ENCODE results near the gene C1QTNF8.

Gene C1QTNF8

DNA sequence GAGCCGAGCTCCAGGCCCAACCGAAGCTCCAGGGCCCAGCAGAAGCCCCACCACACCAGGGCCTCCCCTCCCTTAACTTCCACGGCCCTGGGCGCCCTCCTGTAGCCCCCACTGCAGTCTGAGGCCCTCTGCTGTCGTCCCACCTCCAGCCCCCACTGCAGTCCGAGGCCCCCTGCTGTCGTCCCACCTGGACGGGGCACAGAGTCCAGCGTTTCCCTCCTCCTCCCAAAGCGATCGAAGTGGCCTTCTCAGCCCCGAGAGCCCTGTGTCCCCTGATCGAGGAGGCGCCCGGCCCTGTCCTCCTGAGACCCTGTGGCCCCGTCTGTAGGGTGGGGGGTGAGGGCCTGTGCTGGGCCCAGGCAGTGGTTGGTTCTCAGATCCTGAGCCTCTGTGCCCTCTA lies 31.1 kb upstream of the C1QTNF8 start:
- DNase-seq = no peak

DNA sequence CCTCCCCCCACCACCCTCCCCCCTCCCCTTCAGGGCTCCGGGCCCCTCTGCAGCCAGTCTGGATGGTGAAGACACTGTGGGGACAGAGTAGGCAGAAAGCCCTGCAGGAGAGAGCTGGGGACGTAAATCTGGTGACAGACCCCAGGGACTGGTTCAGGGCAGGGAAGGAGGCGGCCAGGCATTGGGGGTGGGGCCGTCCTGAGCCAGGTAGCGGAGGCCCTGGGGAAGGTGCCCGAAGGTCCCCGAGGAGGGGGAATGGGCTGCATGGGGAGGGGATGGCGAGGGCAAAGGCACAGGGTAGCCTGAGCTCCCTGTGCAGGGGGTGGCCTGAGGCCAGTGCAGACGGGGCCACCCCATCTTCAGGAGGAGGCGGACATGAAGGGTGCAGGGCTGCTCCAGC lies 30.5 kb upstream of the C1QTNF8 start:
- no peak for DNase-seq

DNA sequence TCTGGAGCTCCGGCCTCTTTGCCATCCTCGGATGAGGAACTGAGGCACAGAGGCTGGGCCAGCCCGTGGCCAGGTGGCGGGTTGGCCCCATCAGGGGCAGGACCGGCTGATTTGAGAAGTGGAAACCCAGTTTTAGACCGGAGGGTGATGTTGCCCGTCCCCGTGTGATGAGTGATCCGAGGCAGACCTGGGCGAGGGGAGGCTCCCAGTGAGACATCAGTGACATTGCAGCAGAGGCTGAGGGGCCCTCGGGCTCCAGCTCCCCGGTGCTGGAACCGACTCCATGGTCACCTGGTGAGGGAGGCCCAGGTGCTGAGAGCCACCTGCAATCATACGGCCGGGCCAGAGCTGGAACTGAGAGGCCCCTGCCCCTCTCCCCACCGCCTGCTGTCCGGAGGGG lies 30.0 kb upstream of the C1QTNF8 start:
- DNase-seq = no peak

DNA sequence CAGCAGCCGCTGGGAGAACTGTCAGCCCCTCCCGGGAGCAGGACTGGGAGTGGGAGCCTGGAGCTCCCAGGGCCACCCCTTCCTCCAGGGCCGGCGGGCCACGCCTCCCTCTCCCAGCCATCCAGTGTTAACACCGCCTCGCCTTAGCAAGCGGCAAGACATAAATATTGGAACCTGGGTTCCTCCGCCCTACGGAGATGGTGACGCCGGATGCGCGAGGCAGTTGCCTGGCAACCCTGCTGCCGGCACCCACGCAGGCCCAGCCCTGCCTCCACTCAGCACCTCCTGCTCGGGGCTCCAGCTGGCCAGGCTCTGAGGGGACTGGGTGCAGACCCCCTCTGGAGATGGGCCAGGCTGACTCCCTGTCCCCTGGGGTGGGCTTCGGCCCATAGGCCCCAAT lies 29.4 kb upstream of the C1QTNF8 start:
- DNase-seq = no peak

DNA sequence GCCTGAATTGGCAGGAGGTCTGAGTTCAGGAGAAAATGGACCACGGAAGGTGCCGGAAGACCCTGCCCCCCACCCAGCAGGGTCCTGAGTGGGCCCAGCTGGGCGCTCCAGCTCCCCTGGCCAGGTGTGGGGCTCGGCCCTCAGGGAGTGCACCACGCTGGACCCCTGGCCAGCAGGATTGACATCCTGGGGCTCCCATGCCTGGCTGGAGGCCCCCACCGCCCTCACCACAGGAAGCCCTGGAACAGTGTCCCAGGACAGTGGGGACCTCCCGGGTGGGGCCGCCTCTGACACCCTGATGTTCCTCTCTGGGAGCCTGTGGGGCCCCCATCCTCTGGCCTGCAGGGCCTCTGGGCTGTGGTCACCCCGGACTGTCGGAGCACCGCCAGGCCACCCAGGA lies 28.8 kb upstream of the C1QTNF8 start:
- DNase-seq = no peak

DNA sequence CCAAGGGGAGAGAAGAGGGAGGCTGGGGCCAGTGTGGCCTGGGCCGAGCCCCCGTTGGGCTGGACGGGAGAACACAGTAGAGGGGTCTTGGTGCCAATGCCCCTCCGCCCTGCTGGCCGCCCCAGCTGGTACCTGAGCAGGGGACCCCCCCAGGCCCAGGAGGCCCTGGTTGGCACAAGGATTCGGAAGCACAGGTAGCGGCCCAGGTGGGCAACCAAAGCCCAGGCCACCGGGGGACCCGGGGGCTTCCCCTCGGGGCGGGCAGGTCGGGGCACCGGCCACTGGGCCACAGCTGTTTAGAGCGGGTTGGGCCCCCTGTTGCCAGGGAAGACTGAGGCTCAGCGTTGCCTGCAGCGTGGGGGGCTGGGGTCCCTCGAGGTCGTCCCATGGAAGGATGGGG lies 28.2 kb upstream of the C1QTNF8 start:
- no peak for DNase-seq

DNA sequence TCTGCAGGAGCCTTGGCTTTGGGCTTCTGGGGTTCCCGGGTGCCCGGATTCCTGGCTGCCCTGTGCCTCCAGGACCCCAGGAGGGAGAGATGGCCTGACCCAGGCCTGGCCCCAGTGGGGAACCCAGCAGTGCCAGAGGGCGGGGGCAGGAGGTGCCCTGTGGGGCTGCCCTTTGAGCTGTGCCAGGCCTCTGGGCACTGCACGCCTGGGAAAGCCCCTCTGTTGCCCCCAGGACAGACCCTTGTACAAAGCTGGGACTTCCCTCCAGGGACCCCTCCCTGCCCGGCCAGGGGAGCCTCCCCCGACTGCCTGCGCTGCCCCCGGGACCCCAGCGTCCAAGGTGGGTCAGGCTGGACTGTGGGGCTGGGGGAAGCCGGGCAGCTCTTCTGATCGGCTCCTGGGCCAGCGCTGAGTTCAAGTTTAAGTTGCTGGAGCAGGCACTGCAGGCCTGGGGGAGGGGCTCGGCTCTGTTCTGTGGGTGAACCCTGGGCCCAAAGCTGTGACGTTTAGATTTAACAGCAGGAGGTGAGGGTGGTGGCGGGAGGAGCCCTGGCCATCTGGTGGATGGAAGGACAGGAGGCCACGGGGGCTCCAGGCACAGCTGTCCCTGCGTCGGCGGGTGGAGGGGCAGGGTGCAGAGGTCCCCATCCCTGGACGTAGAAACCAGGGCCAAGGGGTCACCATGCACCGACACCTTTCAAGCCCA lies 27.6 kb upstream of the C1QTNF8 start:
- DNase-seq = no peak

DNA sequence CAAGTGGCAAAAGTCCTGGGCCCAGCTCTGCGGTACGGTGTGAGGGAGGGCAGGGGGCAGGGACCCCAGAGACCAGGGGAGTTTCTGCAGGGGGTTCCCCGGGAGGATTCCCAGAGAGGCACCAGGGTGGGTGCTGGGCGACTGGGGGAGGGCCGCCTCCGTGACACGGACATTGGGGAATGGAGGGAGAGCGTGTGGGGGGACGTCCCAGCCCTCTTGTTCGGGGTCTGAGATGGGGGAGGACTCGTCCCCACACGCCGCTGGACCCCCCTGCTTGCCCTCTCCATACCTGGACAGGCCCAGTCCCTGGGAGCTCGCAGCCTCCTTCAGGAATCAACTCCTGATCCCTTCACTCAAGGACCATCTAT lies 26.3 kb upstream of the C1QTNF8 start:
- no peak for DNase-seq

DNA sequence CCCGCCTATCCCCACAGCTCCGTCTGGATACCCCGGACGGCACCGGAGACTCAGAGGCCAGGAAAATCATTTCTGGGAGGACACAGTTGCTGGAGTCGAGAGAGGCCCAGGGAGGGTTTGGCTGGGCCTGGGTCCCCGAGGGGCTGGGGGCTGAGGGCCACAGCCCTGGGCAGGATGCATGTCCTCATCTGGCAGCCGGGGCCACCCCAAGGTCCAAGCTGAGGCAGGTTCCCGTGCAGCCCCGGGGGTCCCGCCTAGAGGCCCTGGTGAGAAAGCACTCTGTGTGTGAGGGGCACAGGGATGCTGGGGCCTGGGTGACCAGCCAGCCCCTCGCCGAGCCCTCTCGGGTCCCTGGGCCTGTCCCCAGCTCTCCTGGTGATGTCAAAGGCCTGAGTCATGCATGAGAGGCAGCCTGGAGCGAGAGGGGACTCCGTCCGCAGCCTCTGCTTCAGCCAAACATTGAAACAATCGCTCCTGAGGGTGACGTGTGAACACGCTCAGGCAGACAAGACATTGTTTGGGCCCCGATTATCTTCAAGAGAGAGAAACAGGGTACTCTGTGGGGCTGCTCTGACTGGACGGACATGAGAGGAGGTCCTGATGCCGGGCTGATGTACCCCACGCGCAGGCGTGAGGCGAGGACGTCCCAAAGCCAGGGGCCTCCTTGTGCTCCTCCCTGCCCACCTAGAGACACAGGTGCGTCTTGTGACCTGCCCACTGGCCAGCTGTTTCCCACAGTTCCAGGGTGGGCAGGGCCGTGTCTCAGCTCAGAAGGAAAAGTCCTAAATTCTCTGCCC lies 25.8 kb upstream of the C1QTNF8 start:
- DNase-seq = no peak

DNA sequence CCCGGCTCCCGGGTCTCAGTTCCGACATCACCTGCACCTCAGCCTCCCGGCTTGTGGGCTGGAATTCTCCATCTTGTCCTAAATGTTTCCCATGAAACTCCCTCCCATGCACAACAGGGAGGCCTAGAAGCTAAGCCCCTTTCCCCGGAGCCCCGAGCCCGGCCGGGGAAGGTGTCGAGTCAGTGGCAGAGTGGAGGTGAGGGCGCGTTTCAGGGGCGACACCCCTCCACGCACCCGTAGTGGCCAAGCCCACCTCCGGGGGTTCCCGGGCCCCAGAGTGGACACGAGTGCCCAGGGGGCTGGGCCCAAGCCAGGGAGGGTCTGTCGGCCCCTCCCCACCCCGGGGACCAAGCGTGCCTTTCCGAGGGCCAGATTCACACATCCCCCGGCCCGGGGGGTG lies 25.0 kb upstream of the C1QTNF8 start:
- DNase-seq = no peak

DNA sequence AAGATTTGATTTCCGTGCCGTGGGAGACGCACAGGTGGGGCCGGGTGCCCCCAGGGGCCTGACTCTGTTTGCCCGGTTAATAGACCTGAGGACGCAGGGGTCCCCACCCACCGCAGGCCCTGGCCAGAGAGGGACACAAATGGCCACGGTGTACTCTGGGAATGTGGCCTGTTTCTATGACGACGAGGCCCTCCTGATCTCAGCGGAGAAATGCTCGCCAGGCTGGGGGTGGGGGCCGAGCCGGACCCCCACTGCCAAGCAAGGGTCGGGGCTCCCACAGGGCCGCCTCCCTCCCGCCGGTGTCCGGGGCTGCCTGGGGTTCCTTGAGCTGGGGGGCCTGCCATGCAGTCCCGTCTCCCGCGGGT lies 24.5 kb upstream of the C1QTNF8 start:
- DNase-seq = no peak

DNA sequence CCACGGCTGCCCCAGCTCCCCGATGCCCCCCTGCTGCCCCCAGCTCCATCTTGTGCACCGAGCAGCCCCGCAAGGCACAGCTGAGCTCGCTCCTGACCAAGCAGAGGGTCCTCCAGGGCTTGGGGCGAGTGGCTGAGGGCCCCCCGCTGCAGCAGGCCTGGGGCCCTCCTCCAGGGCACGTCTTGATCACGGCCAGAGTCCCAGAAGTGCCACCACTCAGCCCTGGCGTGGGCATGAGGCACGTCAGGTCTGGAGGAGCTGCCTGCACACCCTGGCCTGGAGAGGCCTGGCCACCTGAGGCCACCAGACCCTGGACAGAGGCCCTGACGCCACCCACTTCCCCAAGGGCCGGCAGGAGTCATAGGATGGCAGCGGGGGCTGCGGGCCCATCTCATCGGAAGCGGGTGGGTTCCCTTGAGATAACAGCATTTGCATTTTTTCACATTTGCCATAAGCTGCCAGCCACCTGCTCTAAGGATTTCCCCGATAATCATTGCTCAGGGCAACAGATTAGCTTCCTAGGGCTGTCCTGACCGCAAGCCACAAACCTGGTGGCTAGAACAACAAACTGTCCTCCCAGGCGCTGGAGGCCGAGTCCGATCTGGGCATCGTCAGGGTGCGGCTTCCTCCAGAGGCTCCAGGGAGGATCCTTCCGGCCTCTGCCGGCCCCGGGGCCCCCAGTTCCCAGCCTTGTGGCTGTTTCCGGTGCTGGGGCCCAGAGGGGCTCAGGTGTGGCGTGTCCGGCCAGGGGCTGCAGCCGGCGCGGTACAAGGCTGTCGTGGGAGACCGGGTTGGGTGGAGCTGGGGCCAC lies 23.9 kb upstream of the C1QTNF8 start:
- no peak for DNase-seq

DNA sequence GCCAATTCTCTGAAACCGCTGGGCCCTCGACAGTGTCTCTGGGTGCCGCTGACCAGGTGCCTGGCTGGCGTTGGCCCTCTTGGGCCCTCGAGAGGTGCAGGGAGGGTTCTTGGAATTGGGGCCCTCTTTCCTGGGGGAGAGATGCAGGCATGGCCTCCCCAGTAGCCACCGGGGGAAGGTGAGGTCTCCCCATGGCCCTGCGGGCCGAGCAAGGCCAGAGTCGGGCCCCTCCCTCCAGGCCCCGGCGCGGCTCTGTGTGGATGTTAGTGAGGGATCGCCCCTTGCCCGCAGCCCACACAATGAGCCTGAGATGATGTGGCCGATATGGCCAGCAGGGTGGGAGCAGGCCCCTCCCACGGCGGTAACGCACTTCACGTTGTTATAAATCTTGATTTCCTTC lies 23.1 kb upstream of the C1QTNF8 start:
- no peak for DNase-seq

DNA sequence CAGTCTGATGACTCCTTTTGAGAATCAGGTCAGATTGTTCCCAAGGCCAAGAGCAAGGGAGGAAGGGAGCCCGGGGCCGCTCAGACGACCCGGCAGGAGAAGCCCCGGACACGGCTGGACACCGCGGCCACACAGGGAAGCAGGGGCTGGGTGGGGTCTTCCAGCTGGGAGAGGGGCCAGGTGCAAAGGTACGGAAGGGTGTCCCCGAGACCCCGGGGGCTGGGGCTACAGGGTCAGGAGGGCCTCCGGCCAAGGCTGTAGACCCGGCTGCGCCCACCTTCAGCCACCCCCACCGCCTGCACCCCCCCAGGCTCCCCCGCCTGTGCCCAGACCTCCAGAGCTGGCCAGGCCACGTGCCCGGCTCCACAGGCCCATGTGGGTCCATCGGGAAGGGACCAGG lies 21.9 kb upstream of the C1QTNF8 start:
- no peak for DNase-seq

DNA sequence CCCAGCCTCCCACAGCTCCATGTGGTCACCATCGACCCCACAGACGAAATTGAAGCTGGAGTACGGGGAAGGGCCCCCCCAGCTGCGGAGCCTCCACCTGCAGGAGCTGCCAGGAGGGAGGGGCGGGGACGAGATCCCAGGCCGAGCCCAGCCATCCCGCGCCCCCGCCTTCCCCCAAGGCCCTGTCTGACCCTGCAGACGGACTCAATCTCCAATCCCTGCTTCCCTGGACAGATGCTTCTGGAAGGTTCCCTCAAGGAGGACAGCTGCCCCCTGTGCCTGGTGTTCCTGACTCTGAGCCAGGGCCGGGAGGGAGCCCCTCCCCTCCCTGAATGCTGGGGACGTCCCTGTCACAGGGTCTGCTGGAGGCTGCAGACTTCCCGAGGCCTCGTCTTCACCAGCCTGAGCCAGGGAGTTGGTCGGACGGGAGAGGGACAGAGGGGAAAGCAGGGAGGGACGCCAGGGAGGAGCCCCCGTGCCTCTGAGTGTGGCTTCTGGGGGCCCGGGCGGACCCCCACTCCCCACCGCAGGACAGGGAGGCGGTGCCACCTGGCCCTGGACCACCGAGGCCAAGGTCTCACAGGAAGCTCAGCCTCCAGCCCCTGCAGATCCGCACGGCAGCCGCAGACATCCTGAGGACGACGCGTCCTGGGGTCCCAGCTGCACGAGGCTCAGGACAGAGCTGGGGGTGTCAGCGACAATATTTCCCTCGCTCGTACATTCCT lies 21.3 kb upstream of the C1QTNF8 start:
- no peak for DNase-seq

DNA sequence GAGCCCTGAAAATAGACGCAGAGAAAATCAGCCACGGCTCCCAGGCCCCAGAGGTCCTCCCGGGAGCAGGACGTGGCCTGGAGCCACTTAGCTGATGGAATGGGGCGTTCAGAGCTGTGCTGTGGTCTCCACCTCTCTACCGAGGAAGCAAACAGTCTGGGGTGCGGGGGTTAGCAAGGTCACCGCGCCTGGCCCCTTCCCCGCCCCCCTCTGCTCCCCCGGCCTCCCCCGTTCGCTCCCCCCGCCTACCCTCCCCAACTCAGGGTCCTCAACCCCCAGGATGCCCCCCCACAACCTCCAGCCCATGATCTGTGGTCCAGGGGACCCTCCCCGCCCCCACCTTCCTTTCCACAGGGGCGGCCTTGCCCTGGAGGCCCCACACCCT lies 20.6 kb upstream of the C1QTNF8 start:
- no peak for DNase-seq

DNA sequence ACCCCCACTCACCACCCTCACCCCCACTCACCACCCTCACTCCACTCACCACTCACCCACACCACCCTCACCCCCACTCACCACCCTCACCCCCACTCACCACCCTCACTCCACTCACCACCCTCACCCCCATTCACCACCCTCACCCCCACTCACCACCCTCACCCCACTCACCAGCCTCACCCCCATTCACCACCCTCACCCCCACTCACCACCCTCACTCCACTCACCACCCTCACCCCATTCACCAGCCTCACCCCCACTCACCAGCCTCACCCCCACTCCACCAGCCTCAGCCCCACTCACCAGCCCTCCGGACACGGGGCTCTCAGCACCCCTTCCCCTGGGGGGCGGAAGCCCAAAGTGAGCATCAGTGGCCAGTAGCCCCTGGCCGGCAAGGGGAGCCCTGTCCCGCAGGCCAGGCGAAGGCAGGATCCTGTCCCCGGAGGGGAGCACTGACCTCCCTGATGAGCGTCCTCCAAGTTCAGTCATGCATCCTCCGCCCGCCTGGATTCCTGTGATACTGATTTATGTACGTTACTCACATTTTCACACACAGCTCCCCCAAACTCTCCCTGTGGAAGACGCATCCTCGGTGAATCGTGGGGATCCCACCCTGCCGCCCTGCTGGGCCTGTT lies 18.0 kb upstream of the C1QTNF8 start:
- DNase-seq = no peak

DNA sequence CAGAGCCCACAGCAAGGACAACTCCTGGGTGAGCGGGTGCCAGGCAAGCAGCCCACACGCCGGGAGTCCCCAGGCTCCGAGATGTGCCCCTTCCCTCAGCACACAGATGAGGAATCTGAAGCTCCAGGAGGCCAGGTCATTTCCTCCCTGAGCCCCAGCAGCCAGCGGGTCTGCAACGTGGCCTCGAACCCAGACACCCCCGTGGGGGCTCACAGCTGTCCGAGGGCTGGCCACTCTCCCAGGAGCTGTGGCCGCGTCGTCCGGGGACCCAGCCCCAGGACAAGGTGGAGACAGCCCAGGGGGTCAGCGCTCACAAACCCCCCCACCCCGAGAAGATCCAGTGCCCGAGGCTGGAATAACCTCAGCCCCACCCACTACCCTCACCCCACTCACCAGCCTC lies 17.4 kb upstream of the C1QTNF8 start:
- no peak for DNase-seq

DNA sequence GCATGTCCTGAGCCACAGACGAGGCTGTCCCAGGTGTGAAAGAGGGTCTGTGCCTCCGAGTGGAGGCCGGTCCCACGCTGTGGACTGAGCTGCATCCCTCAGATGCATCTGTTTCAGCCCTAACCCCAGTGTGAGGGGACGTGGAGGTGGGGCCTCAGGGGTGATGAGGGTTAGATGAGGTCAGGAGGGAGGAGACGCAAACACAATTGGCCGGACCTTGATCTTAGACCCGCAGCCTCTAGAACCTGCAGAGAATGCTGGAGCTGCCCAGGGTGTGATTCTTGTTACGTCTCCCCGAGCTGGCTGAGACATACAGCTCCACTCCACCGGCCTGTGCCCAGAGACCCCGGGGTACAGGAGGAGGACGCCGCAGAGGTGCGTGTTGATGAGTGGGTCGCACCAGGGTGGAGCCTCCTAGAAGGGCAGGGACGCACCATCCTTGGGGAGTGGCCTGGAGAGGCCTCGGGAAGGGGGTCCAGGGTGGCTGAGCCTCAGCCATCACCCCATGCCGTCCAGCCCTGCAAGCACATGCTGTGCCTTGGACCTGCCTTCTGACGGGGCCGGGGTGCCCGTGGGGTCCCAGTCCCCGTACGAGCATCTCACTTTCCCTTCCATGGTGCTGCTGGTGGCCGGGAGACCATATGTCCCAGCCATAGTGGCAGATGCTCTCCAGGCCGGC lies 16.6 kb upstream of the C1QTNF8 start:
- no peak for DNase-seq

DNA sequence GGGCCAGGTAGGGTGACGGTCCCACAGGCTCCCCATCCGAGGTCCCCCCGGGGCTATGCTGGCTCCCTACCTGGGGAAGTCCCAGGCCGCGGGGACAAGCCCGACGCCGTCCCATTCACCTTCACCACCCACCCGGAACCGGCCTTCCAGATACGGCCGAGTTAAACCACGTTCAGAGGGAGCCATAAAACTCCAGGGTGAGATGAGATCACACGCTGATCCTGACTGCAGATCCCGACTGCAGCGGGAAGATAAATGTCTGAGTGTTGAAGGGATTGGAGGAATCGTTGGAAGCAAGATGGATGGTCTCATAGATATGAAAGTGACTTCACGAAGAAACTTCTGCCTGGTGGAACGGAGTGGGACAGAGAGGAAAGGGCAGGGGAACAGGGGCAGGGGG lies 13.6 kb upstream of the C1QTNF8 start:
- DNase-seq = no peak

DNA sequence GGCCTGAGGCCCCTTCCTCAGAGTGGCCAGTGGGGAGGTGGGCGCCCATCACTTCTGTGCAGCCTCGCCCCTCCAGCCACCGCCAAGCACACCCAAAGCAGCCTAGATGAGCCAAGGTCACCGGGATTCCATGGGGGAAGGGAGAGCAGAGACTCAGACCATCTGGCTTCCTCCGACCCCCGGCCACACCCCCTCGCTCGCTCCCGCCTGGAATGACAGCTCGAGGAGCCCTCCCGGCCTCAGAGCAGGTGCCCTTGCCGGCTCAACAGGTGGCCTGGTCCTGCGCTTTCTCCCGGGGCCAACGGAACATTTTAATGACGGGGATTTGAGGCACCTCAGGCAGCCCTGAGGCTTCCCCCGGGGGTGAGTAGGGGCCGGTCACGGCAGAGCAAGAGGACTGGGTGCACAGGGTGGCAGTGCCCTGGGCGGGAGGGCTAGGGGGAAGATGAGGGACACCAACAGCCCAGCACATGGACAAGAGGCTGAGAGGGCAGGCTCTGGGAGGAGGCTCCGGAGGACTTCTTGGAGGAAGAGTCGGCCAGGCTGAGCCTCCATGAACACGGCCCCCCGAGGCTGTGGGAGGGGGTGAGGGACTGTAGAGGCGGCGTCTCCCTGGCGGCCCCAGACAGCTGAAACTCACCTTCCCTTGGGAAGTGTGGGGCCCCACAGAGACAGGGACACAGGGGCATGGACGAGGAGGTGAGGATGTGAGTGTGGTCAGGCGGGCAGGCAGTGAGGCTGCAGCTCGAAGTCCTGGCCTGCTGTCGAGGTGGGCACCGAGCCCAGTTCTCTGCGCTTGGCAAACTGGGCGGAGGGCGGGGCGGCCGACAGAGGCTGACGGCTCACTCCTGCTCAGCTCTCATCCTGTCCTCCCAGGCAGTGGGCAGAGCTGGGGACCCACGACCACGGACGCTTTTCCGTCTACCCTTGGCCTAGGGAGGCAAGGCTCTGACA lies 12.5 kb upstream of the C1QTNF8 start:
- DNase-seq = no peak

Measured in GDM1 (cell line).